ENCODE data around the gene FHIT.

GRCh38 chr3:60847791-60848190, 403.5 kb downstream of the FHIT start:
- no peak for TF ChIP-seq CTCF (IDR thresholded peaks at IDR 0.05)
- TF ChIP-seq POLR2A (IDR thresholded peaks at IDR 0.05) = no peak
- TF ChIP-seq EP300 (IDR thresholded peaks at IDR 0.05) = no peak
- TF ChIP-seq POLR2AphosphoS5 (IDR thresholded peaks at IDR 0.05) = no peak

All from suprapubic skin (tissue), 4 donors.